HUES48 (cell line): ENCODE results near the gene HPSE.

Source experiments
- H3K27ac ChIP-seq: one replicate; pipeline ENCODE4 v1.7.0; 2013; ENCODE audit warnings: low read depth, low read length, inconsistent platforms
- H3K27me3 ChIP-seq: 2 replicates; pipeline ENCODE4 v1.6.1; 2013; ENCODE audit warnings: mild to moderate bottlenecking, low read length; ENCODE audit not compliant: control insufficient read depth, insufficient read depth
- H3K36me3 ChIP-seq: 2 replicates; pipeline ENCODE4 v1.6.1; 2013; ENCODE audit warnings: low read length; ENCODE audit not compliant: control insufficient read depth, insufficient read depth
- H3K4me1 ChIP-seq: 2 replicates; pipeline ENCODE4 v1.6.1; 2013; ENCODE audit warnings: mild to moderate bottlenecking, low read length; ENCODE audit not compliant: control insufficient read depth, insufficient read depth
- H3K4me3 ChIP-seq: 2 replicates; pipeline ENCODE4 v1.5.1; 2013; ENCODE audit warnings: mild to moderate bottlenecking, low read depth, low read length
- H3K9ac ChIP-seq: 2 replicates; pipeline ENCODE4 v1.6.1; 2013; ENCODE audit warnings: mild to moderate bottlenecking, low read depth, low read length, moderate library complexity
- H3K9me3 ChIP-seq: 2 replicates; pipeline ENCODE4 v1.6.1; 2013; ENCODE audit warnings: low read length; ENCODE audit not compliant: control insufficient read depth, insufficient read depth

The HPSE gene

GRCh38 chr4:83263106-83263505 lies 71.5 kb downstream of the HPSE start:
- no peak overlapping the region for H3K27ac ChIP-seq
- H3K9ac ChIP-seq, result no peak overlapping the region

GRCh38 chr4:83262682-83263081 lies 72.0 kb downstream of the HPSE start:
- H3K4me1 ChIP-seq, result no peaks in the 10 kb centered on the region
- no peak overlapping the region for H3K9ac ChIP-seq
- H3K4me3 ChIP-seq, result no peak overlapping the region
- peaks cover 47% of the 10 kb centered on the region for H3K36me3 ChIP-seq
- no peaks in the 10 kb centered on the region for H3K27me3 ChIP-seq
- H3K27ac ChIP-seq, result no peak overlapping the region
- no peaks in the 10 kb centered on the region for H3K9me3 ChIP-seq

More at GRCh38 chr4:83263106-83263505, 71.5 kb downstream of the HPSE start:
- H3K4me1 ChIP-seq, result no peaks in the 10 kb centered on the region
- no peak overlapping the region for H3K4me3 ChIP-seq
- H3K36me3 ChIP-seq, result peaks cover 52% of the 10 kb centered on the region
- no peaks in the 10 kb centered on the region for H3K27me3 ChIP-seq
- no peaks in the 10 kb centered on the region for H3K9me3 ChIP-seq

- Histone ChIP-seq H3K9me3 (no peaks in the 10 kb centered on the region), H3K4me1 (no peaks in the 10 kb centered on the region), H3K36me3 (peaks cover 37% of the 10 kb centered on the region; the same call in 1 of the 2 replicates), H3K27me3 (no peaks in the 10 kb centered on the region), H3K9ac (no peak overlapping the region), H3K4me3 (no peak overlapping the region), H3K27ac (no peak overlapping the region)
Measured at GRCh38 chr4:83261307-83261706, 73.3 kb downstream of the HPSE start.

GRCh38 chr4:83259586-83259985 lies 75.1 kb downstream of the HPSE start:
- Histone ChIP-seq H3K9me3 (no peaks in the 10 kb centered on the region), H3K27ac (no peak overlapping the region), H3K4me1 (no peaks in the 10 kb centered on the region), H3K36me3 (peaks cover 32% of the 10 kb centered on the region; the same call in 1 of the 2 replicates), H3K4me3 (no peak overlapping the region), H3K27me3 (no peaks in the 10 kb centered on the region), H3K9ac (no peak overlapping the region)

- no peak overlapping the region for H3K27ac ChIP-seq
Measured at GRCh38 chr4:83258461-83258860, 76.2 kb downstream of the HPSE start.

GRCh38 chr4:83257811-83258210 lies 76.8 kb downstream of the HPSE start:
- Histone ChIP-seq H3K4me1 (no peaks in the 10 kb centered on the region), H3K27ac (no peak overlapping the region)

More at GRCh38 chr4:83258461-83258860, 76.2 kb downstream of the HPSE start:
- Histone ChIP-seq H3K9ac (no peak overlapping the region), H3K27me3 (no peaks in the 10 kb centered on the region), H3K4me3 (no peak overlapping the region), H3K4me1 (no peaks in the 10 kb centered on the region), H3K9me3 (no peaks in the 10 kb centered on the region), H3K36me3 (peaks cover 25% of the 10 kb centered on the region; the same call in 1 of the 2 replicates)

GRCh38 chr4:83255584-83255983 lies 79.1 kb downstream of the HPSE start:
- Histone ChIP-seq H3K9ac (no peak overlapping the region), H3K4me3 (no peak overlapping the region), H3K9me3 (no peaks in the 10 kb centered on the region), H3K27me3 (no peaks in the 10 kb centered on the region), H3K27ac (no peak overlapping the region), H3K4me1 (no peaks in the 10 kb centered on the region), H3K36me3 (peaks cover 6% of the 10 kb centered on the region; the same call in 1 of the 2 replicates)

More at GRCh38 chr4:83257811-83258210, 76.8 kb downstream of the HPSE start:
- Histone ChIP-seq H3K36me3 (peaks cover 25% of the 10 kb centered on the region; the same call in 1 of the 2 replicates), H3K4me3 (no peak overlapping the region), H3K9ac (no peak overlapping the region), H3K9me3 (no peaks in the 10 kb centered on the region), H3K27me3 (no peaks in the 10 kb centered on the region)

GRCh38 chr4:83252782-83253405 lies 81.8 kb downstream of the HPSE start:
- Histone ChIP-seq H3K4me1 (0 out of 2 replicates have a peak, but pooled peaks cover 4% of the 10 kb centered on the region), H3K4me3 (no peak overlapping the region), H3K9me3 (no peaks in the 10 kb centered on the region), H3K27me3 (no peaks in the 10 kb centered on the region), H3K36me3 (no peaks in the 10 kb centered on the region; the same call in 1 of the 2 replicates), H3K9ac (no peak overlapping the region), H3K27ac (no peak overlapping the region)

GRCh38 chr4:83251447-83251830 lies 83.2 kb downstream of the HPSE start:
- H3K4me1 ChIP-seq, result 0 out of 2 replicates have a peak, but pooled peaks cover 4% of the 10 kb centered on the region
- no peaks in the 10 kb centered on the region for H3K27me3 ChIP-seq

GRCh38 chr4:83250687-83251446 lies 83.8 kb downstream of the HPSE start:
- no peak overlapping the region for H3K9ac ChIP-seq
- H3K27me3 ChIP-seq, result no peaks in the 10 kb centered on the region
- no peak overlapping the region for H3K4me3 ChIP-seq
- H3K36me3 ChIP-seq, result no peaks in the 10 kb centered on the region
- H3K9me3 ChIP-seq, result no peaks in the 10 kb centered on the region
- H3K4me1 ChIP-seq, result 0 out of 2 replicates have a peak, but pooled peaks cover 4% of the 10 kb centered on the region
- H3K27ac ChIP-seq, result no peak overlapping the region

More at GRCh38 chr4:83251447-83251830, 83.2 kb downstream of the HPSE start:
- Histone ChIP-seq H3K9ac (no peak overlapping the region), H3K36me3 (no peaks in the 10 kb centered on the region), H3K27ac (no peak overlapping the region), H3K4me3 (no peak overlapping the region), H3K9me3 (no peaks in the 10 kb centered on the region)

GRCh38 chr4:83248486-83248885 lies 86.2 kb downstream of the HPSE start:
- H3K4me1 ChIP-seq, result 0 out of 2 replicates have a peak, but pooled peaks cover 4% of the 10 kb centered on the region

More at GRCh38 chr4:83248486-83248885, 86.2 kb downstream of the HPSE start:
- H3K36me3 ChIP-seq, result no peaks in the 10 kb centered on the region
- H3K9me3 ChIP-seq, result no peaks in the 10 kb centered on the region
- H3K4me3 ChIP-seq, result no peak overlapping the region
- H3K9ac ChIP-seq, result no peak overlapping the region
- H3K27ac ChIP-seq, result no peak overlapping the region
- H3K27me3 ChIP-seq, result no peaks in the 10 kb centered on the region
